Stimulated activated CD4-positive, alpha-beta T cell treated with anti-CD3 and anti-CD28 coated beads, Interleukin-4, amount 100 ng/mL, for 48 hours (primary cell): ENCODE results near the gene MRPL23.

Experiments used
- DNase-seq, 2 donors: peaks; one replicate each; pipeline ENCODE4 v3.0.0-alpha.2; 2020; ENCODE audit warnings: low read depth in 2 of 2

MRPL23 gene

GRCh38 chr11:1946812-1947484 is at the start of gene MRPL23:
TSS of gene MRPL23 (plus strand) at chr11:1947332. CDS start at chr11:1947363, 31 bp downstream.
- no peak for DNase-seq

GRCh38 chr11:1899090-1899489 is 48.0 kb upstream of the MRPL23 start:
- no peak for DNase-seq

- no peak for DNase-seq
Observed at GRCh38 chr11:1899686-1900085, 47.4 kb upstream of the MRPL23 start.

GRCh38 chr11:1906181-1906580 is 41.0 kb upstream of the MRPL23 start:
- no peak for DNase-seq

GRCh38 chr11:1906611-1907423 is 40.3 kb upstream of the MRPL23 start:
- no peak for DNase-seq

GRCh38 chr11:1908618-1909017 is 38.5 kb upstream of the MRPL23 start:
- DNase-seq = no peak

- DNase-seq = no peak
Observed at GRCh38 chr11:1909524-1909923, 37.6 kb upstream of the MRPL23 start.

GRCh38 chr11:1912289-1912878 is 34.7 kb upstream of the MRPL23 start:
- no peak for DNase-seq

- DNase-seq = no peak
Observed at GRCh38 chr11:1913271-1914060, 33.7 kb upstream of the MRPL23 start.

GRCh38 chr11:1915795-1916131 is 31.4 kb upstream of the MRPL23 start:
- DNase-seq = no peak

- DNase-seq = peak in 1 of 2 donors; percentile 11
Observed at GRCh38 chr11:1916132-1916985, 30.8 kb upstream of the MRPL23 start.

GRCh38 chr11:1916986-1917522 is 30.1 kb upstream of the MRPL23 start:
- no peak for DNase-seq

- no peak for DNase-seq
Observed at GRCh38 chr11:1917523-1918435, 29.4 kb upstream of the MRPL23 start.

- DNase-seq = no peak
Observed at GRCh38 chr11:1918436-1919315, 28.5 kb upstream of the MRPL23 start.

GRCh38 chr11:1919391-1920127 is 27.6 kb upstream of the MRPL23 start, which contains the start of gene TNNT3:
TSS of gene TNNT3 (plus strand) at chr11:1919703. CDS start at chr11:1922875, 3,172 bp downstream.
- DNase-seq = no peak

GRCh38 chr11:1920128-1920908 is 26.8 kb upstream of the MRPL23 start:
- no peak for DNase-seq

- no peak for DNase-seq
Observed at GRCh38 chr11:1920909-1921573, 26.1 kb upstream of the MRPL23 start.
